Endodermal cell (in vitro differentiated cells): Measurements from ENCODE around the gene RPS28. TPM values are rescaled to one million over a fixed set of nuclear protein-coding genes. Genes with fewer than 3 reads are reported as not detected.
"Not testable (repeated sequence)": the region's sequence is repeated elsewhere in the genome, so short reads cannot be mapped to it uniquely, and the experiment has no call there.

Experiments used
- DNase-seq: peaks from one replicate; pipeline ENCODE4 v3.0.0-alpha.2; 2017
- H3K27ac ChIP-seq: 2 replicates; pipeline ENCODE4 v1.5.1; 2013; ENCODE audit warnings: mild to moderate bottlenecking, low read depth, low read length, moderate library complexity
- H3K27me3 ChIP-seq: 2 replicates; pipeline ENCODE4 v1.6.1; 2013; ENCODE audit warnings: mild to moderate bottlenecking, low read length, moderate library complexity; ENCODE audit not compliant: insufficient read depth, control insufficient read depth, poor library complexity, severe bottlenecking
- H3K36me3 ChIP-seq: 2 replicates; pipeline ENCODE4 v1.7.0; 2013; ENCODE audit warnings: mild to moderate bottlenecking, low read length, moderate library complexity; ENCODE audit not compliant: control insufficient read depth, insufficient read depth
- H3K4me1 ChIP-seq: one replicate; pipeline ENCODE4 v1.7.0; 2013; ENCODE audit warnings: low read length; ENCODE audit not compliant: control insufficient read depth, insufficient read depth
- H3K4me3 ChIP-seq: 2 replicates; pipeline ENCODE4 v1.5.1; 2013; ENCODE audit warnings: mild to moderate bottlenecking, low read length, moderate library complexity
- H3K9ac ChIP-seq: 2 replicates; pipeline ENCODE4 v1.6.1; 2013; ENCODE audit warnings: mild to moderate bottlenecking, low read length, moderate library complexity; ENCODE audit not compliant: poor library complexity, severe bottlenecking; ENCODE audit errors: extremely low read depth
- H3K9me3 ChIP-seq: 2 replicates; pipeline ENCODE4 v1.6.1; 2013; ENCODE audit warnings: mild to moderate bottlenecking, low read length, moderate library complexity; ENCODE audit not compliant: control insufficient read depth
- H3K27ac Mint-ChIP-seq: 2 replicates; pipeline ENCODE4 v1.8.0; 2020; ENCODE audit warnings: mixed read lengths
- H3K27me3 Mint-ChIP-seq: 2 replicates; pipeline ENCODE4 v1.8.0; 2021; ENCODE audit warnings: mild to moderate bottlenecking, mixed read lengths; ENCODE audit not compliant: insufficient read depth
- H3K36me3 Mint-ChIP-seq: 2 replicates; pipeline ENCODE4 v1.8.0; 2020; ENCODE audit warnings: low read depth, mixed read lengths
- H3K4me1 Mint-ChIP-seq: 2 replicates; pipeline ENCODE4 v1.8.0; 2020; ENCODE audit warnings: mixed read lengths
- H3K4me3 Mint-ChIP-seq: 2 replicates; pipeline ENCODE4 v1.8.0; 2020; ENCODE audit warnings: mild to moderate bottlenecking, moderate library complexity, mixed read lengths
- H3K9me3 Mint-ChIP-seq: 2 replicates; pipeline ENCODE4 v1.8.0; 2020; ENCODE audit warnings: mild to moderate bottlenecking, mixed read lengths
- WGBS, 2 experiments: methylation state at CpG; one replicate each; pipeline versions ENCODE4 v1.1.5 to v1.1.7; 2013; ENCODE audit warnings: missing lambda C conversion rate in 2 of 2, mixed read lengths in 1 of 2; ENCODE audit not compliant: insufficient coverage in 1 of 2, insufficient read length in 1 of 2; 5-methylcytosine and 5-hydroxymethylcytosine counted together
- total RNA-seq, 2 donors: library from RNA; stranded (reverse); fragmentation: NEBNext Ultra II Directional in 1 of 2; extraction: Animal tissue kit (Norgen Biotek cat#: 25700) in 1 of 2; gene quantifications; 2 replicates in 1 of 2; 3 replicates in 1 of 2; pipeline ENCODE4 v1.2.1, GENCODE V29; 2021
- TF ChIP-seq, protein P1 (sequence below): fragments of 200-600 bp; sonication (generic); conservative IDR thresholded peaks from 2 replicates; pipeline ENCODE4 v1.5.0; 2021; ENCODE audit warnings: antibody characterized with exemption, mild to moderate bottlenecking

Gene RPS28
- total RNA-seq, 2 donors from 2014 or later = 1,512 to 1,809 TPM

- no peaks in the 10 kb centered on the region for H3K9me3 ChIP-seq
- no peak overlapping the region for H3K9ac ChIP-seq
- H3K4me3 ChIP-seq = no peak overlapping the region
- no peak for DNase-seq
- no peaks in the 10 kb centered on the region for H3K27me3 ChIP-seq
- TF ChIP-seq, protein P1, sequence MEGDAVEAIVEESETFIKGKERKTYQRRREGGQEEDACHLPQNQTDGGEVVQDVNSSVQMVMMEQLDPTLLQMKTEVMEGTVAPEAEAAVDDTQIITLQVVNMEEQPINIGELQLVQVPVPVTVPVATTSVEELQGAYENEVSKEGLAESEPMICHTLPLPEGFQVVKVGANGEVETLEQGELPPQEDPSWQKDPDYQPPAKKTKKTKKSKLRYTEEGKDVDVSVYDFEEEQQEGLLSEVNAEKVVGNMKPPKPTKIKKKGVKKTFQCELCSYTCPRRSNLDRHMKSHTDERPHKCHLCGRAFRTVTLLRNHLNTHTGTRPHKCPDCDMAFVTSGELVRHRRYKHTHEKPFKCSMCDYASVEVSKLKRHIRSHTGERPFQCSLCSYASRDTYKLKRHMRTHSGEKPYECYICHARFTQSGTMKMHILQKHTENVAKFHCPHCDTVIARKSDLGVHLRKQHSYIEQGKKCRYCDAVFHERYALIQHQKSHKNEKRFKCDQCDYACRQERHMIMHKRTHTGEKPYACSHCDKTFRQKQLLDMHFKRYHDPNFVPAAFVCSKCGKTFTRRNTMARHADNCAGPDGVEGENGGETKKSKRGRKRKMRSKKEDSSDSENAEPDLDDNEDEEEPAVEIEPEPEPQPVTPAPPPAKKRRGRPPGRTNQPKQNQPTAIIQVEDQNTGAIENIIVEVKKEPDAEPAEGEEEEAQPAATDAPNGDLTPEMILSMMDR = no peak
- H3K36me3 Mint-ChIP-seq = peaks cover 51% of the 10 kb centered on the region
- no peaks in the 10 kb centered on the region for H3K9me3 Mint-ChIP-seq
- peaks cover 2% of the 10 kb centered on the region for H3K27me3 Mint-ChIP-seq
- WGBS, 2 experiments = 90 to 91% methylated on average over 11 to 15 of the region's 16 CpGs
- H3K27ac Mint-ChIP-seq = no peak overlapping the region
- H3K27ac ChIP-seq = no peak overlapping the region
- peaks cover 30% of the 10 kb centered on the region for H3K4me1 Mint-ChIP-seq
- H3K36me3 ChIP-seq = peaks cover 36% of the 10 kb centered on the region
- no peak overlapping the region for H3K4me3 Mint-ChIP-seq
- H3K4me1 ChIP-seq = peaks cover 3% of the 10 kb centered on the region
These were observed 9.6 kb upstream of the RPS28 start for GRCh38 chr19:8311461-8312260.

DNA sequence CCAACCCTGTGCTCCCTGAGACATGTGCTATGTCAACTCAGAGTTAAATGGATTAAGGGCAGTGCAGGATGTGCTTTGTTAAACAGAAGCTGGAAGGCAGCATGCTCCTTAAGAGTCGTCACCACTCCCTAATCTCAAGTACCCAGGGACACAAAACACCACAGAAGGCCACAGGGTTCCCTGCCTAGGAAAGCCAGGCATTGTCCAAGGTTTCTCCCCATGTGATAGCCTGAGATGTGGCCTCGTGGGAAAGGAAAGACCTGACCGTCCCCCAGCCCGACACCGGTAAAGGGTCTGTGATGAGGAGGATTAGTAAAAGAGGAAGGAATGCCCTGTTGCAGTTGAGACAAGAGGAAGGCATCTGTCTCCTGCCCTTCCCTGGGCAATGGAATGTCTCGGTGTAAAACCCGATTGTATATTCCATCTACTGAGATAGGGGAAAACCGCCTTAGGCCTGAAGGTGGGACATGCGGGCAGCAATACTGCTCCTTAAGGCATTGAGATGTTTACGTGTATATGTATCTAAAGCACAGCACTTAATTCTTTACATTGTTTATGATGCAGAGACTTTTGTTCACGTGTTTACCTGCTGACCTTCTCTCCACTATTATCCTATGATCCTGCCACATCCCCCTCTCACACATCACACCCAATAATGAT, 6.2 kb upstream of the RPS28 start:
- H3K4me1 Mint-ChIP-seq = peaks cover 29% of the 10 kb centered on the region
- not testable (repeated sequence) for H3K4me1 ChIP-seq, H3K27me3 Mint-ChIP-seq, H3K4me3 ChIP-seq, H3K27me3 ChIP-seq, H3K9me3 ChIP-seq, H3K9me3 Mint-ChIP-seq
- peaks cover 29% of the 10 kb centered on the region for H3K36me3 ChIP-seq
- H3K36me3 Mint-ChIP-seq = peaks cover 51% of the 10 kb centered on the region
- H3K27ac ChIP-seq = peak overlapping the region; percentile 80
- H3K27ac Mint-ChIP-seq = peak overlapping the region; percentile 98
- WGBS, 2 experiments = 53 to 85% methylated on average over 5 to 11 of the region's 11 CpGs
- H3K9ac ChIP-seq = peak overlapping the region; percentile 81
- peak; percentile 88 for DNase-seq
- peak overlapping the region; percentile 30 for H3K4me3 Mint-ChIP-seq

GRCh38 chr19:8316351-8317125, 4.8 kb upstream of the RPS28 start:
- TF ChIP-seq, protein P1 = no peak
- H3K9ac ChIP-seq = peak overlapping the region; percentile 81
- H3K27me3 ChIP-seq = no peaks in the 10 kb centered on the region
- H3K36me3 ChIP-seq = peaks cover 18% of the 10 kb centered on the region
- H3K9me3 ChIP-seq = no peaks in the 10 kb centered on the region
- DNase-seq = no peak
- H3K4me3 ChIP-seq = no peak overlapping the region
- H3K4me1 Mint-ChIP-seq = peaks cover 30% of the 10 kb centered on the region
- H3K9me3 Mint-ChIP-seq = no peaks in the 10 kb centered on the region
- H3K4me3 Mint-ChIP-seq = no peak overlapping the region
- peaks cover 38% of the 10 kb centered on the region for H3K36me3 Mint-ChIP-seq
- no peaks in the 10 kb centered on the region for H3K27me3 Mint-ChIP-seq
- peak overlapping the region; percentile 98 for H3K27ac Mint-ChIP-seq
- peaks cover 6% of the 10 kb centered on the region for H3K4me1 ChIP-seq
- no peak overlapping the region for H3K27ac ChIP-seq
- 89 to 92% methylated on average over 10 to 14 of the region's 14 CpGs for WGBS, 2 experiments

- peaks cover 12% of the 10 kb centered on the region for H3K4me1 ChIP-seq
- not testable (repeated sequence) for H3K9me3 Mint-ChIP-seq, H3K9me3 ChIP-seq, H3K4me3 ChIP-seq, H3K9ac ChIP-seq, H3K27me3 ChIP-seq, H3K27ac ChIP-seq, H3K27me3 Mint-ChIP-seq, DNase-seq, H3K4me3 Mint-ChIP-seq
- WGBS, 2 experiments = 89 to 94% methylated on average over 7 to 8 of the region's 9 CpGs
- H3K27ac Mint-ChIP-seq = peak overlapping the region; percentile 70
- peaks cover 30% of the 10 kb centered on the region for H3K36me3 ChIP-seq
- peaks cover 37% of the 10 kb centered on the region for H3K36me3 Mint-ChIP-seq
- H3K4me1 Mint-ChIP-seq = peaks cover 43% of the 10 kb centered on the region
These were observed 2.5 kb upstream of the RPS28 start for GRCh38 chr19:8318835-8319234.
